Measurements from ENCODE around the gene ACBD6.
"Not testable (repeated sequence)": the region's sequence is repeated elsewhere in the genome, so short reads cannot be mapped to it uniquely, and the experiment has no call there.

The ACBD6 gene

GRCh38 chr1:180482425-180483275, 19.7 kb downstream of the ACBD6 start:
- Histone ChIP-seq H3K79me2 (ENCODE audit: insufficient read depth, low read depth) (no peaks in the 10 kb centered on the region), H3K4me3 (IDR thresholded peaks at IDR 0.05; ENCODE audit: insufficient read depth, low read depth, low read length) (no peak overlapping the region), H2AFZ (ENCODE audit: low read depth) (no peak overlapping the region), H3K27ac (no peak overlapping the region), H3K36me3 (ENCODE audit: insufficient read depth) (no peaks in the 10 kb centered on the region), H3K9ac (no peak overlapping the region), H3K4me2 (peak overlapping the region; percentile 11; the same call in 1 of the 2 replicates), H4K20me1 (ENCODE audit: insufficient read depth) (no peaks in the 10 kb centered on the region), H3K27me3 (ENCODE audit: insufficient read depth, low read depth) (no peaks in the 10 kb centered on the region), H3K4me1 (ENCODE audit: low read depth, poor library complexity, severe bottlenecking) (peaks cover 10% of the 10 kb centered on the region)
- peak; percentile 97 for TF ChIP-seq CTCF (conservative IDR thresholded peaks at IDR 0.05; ENCODE audit: low read depth, low read length)

GRCh38 chr1:180470031-180470430, 32.3 kb downstream of the ACBD6 start:
- Histone ChIP-seq H3K79me2 (ENCODE audit: insufficient read depth, low read depth) (peaks cover under 1% of the 10 kb centered on the region; the same call in 1 of the 2 replicates), H2AFZ (ENCODE audit: low read depth) (no peak overlapping the region), H3K4me1 (ENCODE audit: low read depth, poor library complexity, severe bottlenecking) (no peaks in the 10 kb centered on the region), H3K27me3 (ENCODE audit: insufficient read depth, low read depth) (no peaks in the 10 kb centered on the region), H3K4me3 (IDR thresholded peaks at IDR 0.05; ENCODE audit: insufficient read depth, low read depth, low read length) (no peak overlapping the region), H3K36me3 (ENCODE audit: insufficient read depth) (no peaks in the 10 kb centered on the region; the same call in 1 of the 2 replicates), H3K27ac (no peak overlapping the region), H3K9ac (no peak overlapping the region), H4K20me1 (ENCODE audit: insufficient read depth) (no peaks in the 10 kb centered on the region), H3K4me2 (no peak overlapping the region)
- no peak for TF ChIP-seq CTCF (conservative IDR thresholded peaks at IDR 0.05; ENCODE audit: low read depth, low read length)

GRCh38 chr1:180468311-180468710, 34.1 kb downstream of the ACBD6 start:
- no peak overlapping the region for H3K27ac ChIP-seq
- TF ChIP-seq CTCF (conservative IDR thresholded peaks at IDR 0.05; ENCODE audit: low read depth, low read length) = no peak
- no peak overlapping the region for H3K9ac ChIP-seq
- H3K36me3 ChIP-seq (ENCODE audit: insufficient read depth) = no peaks in the 10 kb centered on the region; the same call in 1 of the 2 replicates
- no peaks in the 10 kb centered on the region for H4K20me1 ChIP-seq (ENCODE audit: insufficient read depth)
- no peaks in the 10 kb centered on the region for H3K27me3 ChIP-seq (ENCODE audit: insufficient read depth, low read depth)
- no peaks in the 10 kb centered on the region for H3K4me1 ChIP-seq (ENCODE audit: low read depth, poor library complexity, severe bottlenecking)
- no peak overlapping the region for H3K4me2 ChIP-seq
- H2AFZ ChIP-seq (ENCODE audit: low read depth) = no peak overlapping the region
- H3K79me2 ChIP-seq (ENCODE audit: insufficient read depth, low read depth) = peaks cover 16% of the 10 kb centered on the region; the same call in 1 of the 2 replicates
- no peak overlapping the region for H3K4me3 ChIP-seq (IDR thresholded peaks at IDR 0.05; ENCODE audit: insufficient read depth, low read depth, low read length)

GRCh38 chr1:180462102-180462501, 40.3 kb downstream of the ACBD6 start:
- H3K27me3 ChIP-seq (ENCODE audit: insufficient read depth, low read depth) = no peaks in the 10 kb centered on the region
- no peak overlapping the region for H3K27ac ChIP-seq
- H3K4me2 ChIP-seq = no peak overlapping the region
- no peaks in the 10 kb centered on the region for H3K4me1 ChIP-seq (ENCODE audit: low read depth, poor library complexity, severe bottlenecking)
- no peak overlapping the region for H3K9ac ChIP-seq
- no peak overlapping the region for H3K4me3 ChIP-seq (IDR thresholded peaks at IDR 0.05; ENCODE audit: insufficient read depth, low read depth, low read length)
- H2AFZ ChIP-seq (ENCODE audit: low read depth) = no peak overlapping the region
- no peaks in the 10 kb centered on the region for H4K20me1 ChIP-seq (ENCODE audit: insufficient read depth)
- no peaks in the 10 kb centered on the region; the same call in 1 of the 2 replicates for H3K36me3 ChIP-seq (ENCODE audit: insufficient read depth)
- H3K79me2 ChIP-seq (ENCODE audit: insufficient read depth, low read depth) = peaks cover 52% of the 10 kb centered on the region; the same call in 1 of the 2 replicates
- no peak for TF ChIP-seq CTCF (conservative IDR thresholded peaks at IDR 0.05; ENCODE audit: low read depth, low read length)

- peaks cover 52% of the 10 kb centered on the region; the same call in 1 of the 2 replicates for H3K79me2 ChIP-seq (ENCODE audit: insufficient read depth, low read depth)
- not testable (repeated sequence) for H3K4me3 ChIP-seq (IDR thresholded peaks at IDR 0.05; ENCODE audit: insufficient read depth, low read depth, low read length); H3K4me1 ChIP-seq (ENCODE audit: low read depth, poor library complexity, severe bottlenecking); H3K36me3 ChIP-seq (ENCODE audit: insufficient read depth); H4K20me1 ChIP-seq (ENCODE audit: insufficient read depth); H3K27me3 ChIP-seq (ENCODE audit: insufficient read depth, low read depth); H2AFZ ChIP-seq (ENCODE audit: low read depth); H3K4me2 ChIP-seq; H3K9ac ChIP-seq; H3K27ac ChIP-seq
Observed at GRCh38 chr1:180461682-180462081, 40.7 kb downstream of the ACBD6 start.
